Lung (tissue), 12 donors: ENCODE results near the gene PBXIP1. TPM values are rescaled to one million over a fixed set of nuclear protein-coding genes. Genes with fewer than 3 reads are reported as not detected.

Experiments used
- ATAC-seq: fragments of 200-7000 bp; cut with Tn5 transposase; one replicate; pipeline ENCODE4 v1.9.1; 2020; ENCODE audit warnings: moderate number of reproducible peaks; ENCODE audit not compliant: insufficient read depth, low FRiP score
- DNase-seq, 3 donors: peaks; one replicate each; pipeline ENCODE4 v3.0.0-alpha.2; 2013 to 2017
- H3K27ac ChIP-seq, 2 donors: one replicate each; pipeline ENCODE4 v1.5.1; 2013; ENCODE audit warnings: mild to moderate bottlenecking in 2 of 2, moderate library complexity in 2 of 2, control low read depth in 1 of 2, inconsistent platforms in 1 of 2, low read depth in 1 of 2, low read length in 1 of 2
- H3K27me3 ChIP-seq, 3 donors: one replicate each; pipeline ENCODE4 v1.5.1; 2013; ENCODE audit warnings: low read length in 2 of 3; ENCODE audit not compliant: control insufficient read depth in 3 of 3, insufficient read depth in 3 of 3
- H3K36me3 ChIP-seq, 4 donors: one replicate each; pipeline ENCODE4 v1.5.1; 2013; ENCODE audit warnings: low read length in 4 of 4, mild to moderate bottlenecking in 1 of 4, moderate library complexity in 1 of 4; ENCODE audit not compliant: control insufficient read depth in 4 of 4, insufficient read depth in 4 of 4
- H3K4me1 ChIP-seq, 5 donors: one replicate each; pipeline ENCODE4 v1.5.1; 2013; ENCODE audit warnings: low read length in 5 of 5, mild to moderate bottlenecking in 2 of 5, moderate library complexity in 1 of 5; ENCODE audit not compliant: control insufficient read depth in 5 of 5, insufficient read depth in 5 of 5
- H3K4me3 ChIP-seq: one replicate; pipeline ENCODE4 v1.5.1; 2013; ENCODE audit warnings: mild to moderate bottlenecking, control low read depth, moderate library complexity
- H3K9ac ChIP-seq, 2 donors: one replicate each; pipeline ENCODE4 v1.5.1; 2013; ENCODE audit warnings: low read length in 2 of 2, control low read depth in 1 of 2; ENCODE audit not compliant: insufficient read depth in 1 of 2
- H3K9me3 ChIP-seq, 4 donors: one replicate each; pipeline ENCODE4 v1.5.1; 2013; ENCODE audit warnings: low read length in 3 of 4, mild to moderate bottlenecking in 1 of 4, moderate library complexity in 1 of 4; ENCODE audit not compliant: control insufficient read depth in 4 of 4, insufficient read depth in 3 of 4
- CTCF ChIP-seq: IDR thresholded peaks from 2 replicates; pipeline ENCODE4 v1.5.1; 2012; ENCODE audit warnings: mild to moderate bottlenecking; ENCODE audit errors: control extremely low read depth, extremely low read depth
- WGBS, 2 donors: extraction: QIAGEN DNeasy Blood & Tissue Kit; methylation state at CpG; one replicate each; pipeline ENCODE4 v1.1.7; 2013; 5-methylcytosine and 5-hydroxymethylcytosine counted together
- polyA plus RNA-seq, 2 donors: library from polyadenylated mRNA; stranded (reverse); fragments of 200-250 nt; gene quantifications; one replicate each; pipeline ENCODE4 v1.2.1, GENCODE V29; 2013
- total RNA-seq, 2 donors: library from RNA; depleted of rRNA in 1 of 2; stranded (reverse); fragments of >200 nt in 1 of 2; gene quantifications; one replicate each; pipeline ENCODE4 v1.2.1, GENCODE V29; 2014 to 2021
- donor health status: control.
- donor health status: control.
- donor health status: Bipolar disorder and iron deficiency.
- donor health status: healthy.
- donor health status: DM: yes; HTN: yes; CAD: no.

The PBXIP1 gene
- total and polyA plus RNA-seq, 4 donors: 32.8 to 178 (median 35.3) TPM

GRCh38 chr1:154951901-154952657 lies 3.8 kb downstream of the PBXIP1 start:
- Histone ChIP-seq H3K4me3 (no peak overlapping the region), H3K4me1 (peaks cover 7 to 24% (median 19%) of the 10 kb centered on the region in 5 donors), H3K9me3 (no peaks in the 10 kb centered on the region), H3K9ac (no peak overlapping the region), H3K27ac (no peak overlapping the region), H3K27me3 (no peaks in the 10 kb centered on the region), H3K36me3 (peaks cover 0 to 25% (median 9%) of the 10 kb centered on the region in 4 donors)
- DNase-seq: no peak
- TF ChIP-seq CTCF: no peak
- 46 to 67% methylated on average over 15 of the region's 15 CpGs for WGBS, 2 donors
- ATAC-seq: no peak

- H3K36me3 ChIP-seq: peaks cover 0 to 41% (median 13%) of the 10 kb centered on the region in 4 donors
- no peak overlapping the region for H3K9ac ChIP-seq
- H3K9me3 ChIP-seq: no peaks in the 10 kb centered on the region
- 96 to 98% methylated on average over 11 of the region's 11 CpGs for WGBS, 2 donors
- peaks cover 0 to 15% (median 2%) of the 10 kb centered on the region in 5 donors for H3K4me1 ChIP-seq
- no peak overlapping the region for H3K27ac ChIP-seq
- DNase-seq (no peak), ATAC-seq (no peak)
- no peak for TF ChIP-seq CTCF
- H3K27me3 ChIP-seq: no peaks in the 10 kb centered on the region
- no peak overlapping the region for H3K4me3 ChIP-seq
Observed at GRCh38 chr1:154948079-154948478, 7.8 kb downstream of the PBXIP1 start.

GRCh38 chr1:154945962-154946850 lies 9.7 kb downstream of the PBXIP1 start:
- H3K27me3 ChIP-seq: no peaks in the 10 kb centered on the region
- H3K4me1 ChIP-seq: peaks cover 0 to 25% (median 7%) of the 10 kb centered on the region in 5 donors
- no peak overlapping the region for H3K27ac ChIP-seq
- TF ChIP-seq CTCF: no peak
- H3K9ac ChIP-seq: no peak overlapping the region
- no peak for ATAC-seq
- WGBS, 2 donors: 86% methylated on average over 17 of the region's 17 CpGs
- H3K9me3 ChIP-seq: no peaks in the 10 kb centered on the region
- no peak for DNase-seq
- no peak overlapping the region for H3K4me3 ChIP-seq
- H3K36me3 ChIP-seq: peaks cover 0 to 40% (median 13%) of the 10 kb centered on the region in 4 donors
